Posterior vena cava (tissue), 2 donors: ENCODE data around the gene CCL20. TPM values are rescaled to one million over a fixed set of nuclear protein-coding genes. Genes with fewer than 3 reads are reported as not detected.

Source experiments
- DNase-seq: peaks from one replicate; pipeline ENCODE4 v3.0.0-alpha.2; 2020; ENCODE audit warnings: low spot score
- intact Hi-C, 2 donors: fragments of 100-400 bp; cut with DNase I; formaldehyde crosslinking; loops; one replicate each; pipeline versions ENCODE4 v1.14.1 to v1.14.2; 2022 to 2023
- long read RNA-seq, 2 donors: library from polyadenylated mRNA; unstranded; transcript quantifications; one replicate each; pipeline ENCODE4 v2.0.0, GENCODE V29; 2020 to 2021
- total RNA-seq, 2 donors: library from RNA; stranded (reverse); fragmentation: NEBNext Ultra II Directional; extraction: Animal tissue kit (Norgen Biotek cat#: 25700); gene quantifications; one replicate each; pipeline ENCODE4 v1.2.1, GENCODE V29; 2021
- donor health status: DM: yes; HTN: yes; CAD: no.
- donor health status: DM: yes; HTN: yes; CAD: no.

CCL20 gene
- total RNA-seq = not detected
- long read RNA-seq, donor 1 = 0 reads
- long read RNA-seq, donor 2 = 0 reads

GRCh38 chr2:227813562-227814353, at the start of gene CCL20:
Gene CCL20, plus strand, starts transcription at chr2:227813842. Its CDS starts 70 bp downstream, at chr2:227813912.
- DNase-seq = no peak
- intact Hi-C loops = no loop called here

- intact Hi-C loops = loop anchor here (10.0 kb wide), 2 partner anchors 101 to 361 kb away; partner anchors contain the start of gene SCYGR5 (in 1 of the 2)
- no peak for DNase-seq
These were observed 47.8 kb upstream of the CCL20 start for GRCh38 chr2:227765788-227766372.

GRCh38 chr2:227766373-227766883, 47.2 kb upstream of the CCL20 start:
- peak; percentile 92 for DNase-seq
- intact Hi-C loops = loop anchor here (10.0 kb wide), 2 partner anchors 102 to 362 kb away; partner anchors contain the start of gene SCYGR5 (in 1 of the 2)

- no peak for DNase-seq
- intact Hi-C loops = loop anchor here (10.0 kb wide), 2 partner anchors 103 to 363 kb away; partner anchors contain the start of gene SCYGR5 (in 1 of the 2)
These were observed 45.8 kb upstream of the CCL20 start for GRCh38 chr2:227767830-227768229.

- no peak for DNase-seq
- intact Hi-C loops = loop anchor here in 1 of 2 donors (5.0 kb wide), 1 partner anchor 110 kb away; no protein-coding TSS in a partner anchor
These were observed 41.4 kb upstream of the CCL20 start for GRCh38 chr2:227772197-227772661.

- DNase-seq = no peak
- intact Hi-C loops = loop anchor here in 1 of 2 donors (5.0 kb wide), 1 partner anchor 111 kb away; no protein-coding TSS in a partner anchor
These were observed 40.7 kb upstream of the CCL20 start for GRCh38 chr2:227772932-227773331.

GRCh38 chr2:227774011-227774624, 39.5 kb upstream of the CCL20 start:
- intact Hi-C loops = loop anchor here in 1 of 2 donors (5.0 kb wide), 1 partner anchor 112 kb away; no protein-coding TSS in a partner anchor
- no peak for DNase-seq

GRCh38 chr2:227774895-227775842, 38.5 kb upstream of the CCL20 start:
- intact Hi-C loops = loop anchor here in 1 of 2 donors (5.0 kb wide), 1 partner anchor 113 kb away; no protein-coding TSS in a partner anchor
- no peak for DNase-seq

- DNase-seq = no peak
- intact Hi-C loops = no loop called here
These were observed 32.5 kb upstream of the CCL20 start for GRCh38 chr2:227780981-227781615.

GRCh38 chr2:227781841-227782240, 31.8 kb upstream of the CCL20 start:
- intact Hi-C loops = no loop called here
- no peak for DNase-seq

GRCh38 chr2:227782804-227783203, 30.8 kb upstream of the CCL20 start:
- intact Hi-C loops = no loop called here
- DNase-seq = no peak

GRCh38 chr2:227783404-227784138, 30.1 kb upstream of the CCL20 start:
- intact Hi-C loops = no loop called here
- DNase-seq = no peak

- DNase-seq = no peak
- intact Hi-C loops = no loop called here
These were observed 28.3 kb upstream of the CCL20 start for GRCh38 chr2:227785293-227785692.

- DNase-seq = no peak
- intact Hi-C loops = no loop called here
These were observed 25.1 kb upstream of the CCL20 start for GRCh38 chr2:227788561-227789018.

GRCh38 chr2:227789803-227790202, 23.8 kb upstream of the CCL20 start:
- DNase-seq = no peak
- intact Hi-C loops = no loop called here

- intact Hi-C loops = no loop called here
- no peak for DNase-seq
These were observed 20.4 kb upstream of the CCL20 start for GRCh38 chr2:227793148-227793712.
